Thyroid gland (tissue), 4 donors: ENCODE data around the gene CLIP2. TPM values are rescaled to one million over a fixed set of nuclear protein-coding genes. Genes with fewer than 3 reads are reported as not detected.

Experiments
- DNase-seq, 2 donors: peaks; one replicate each; pipeline ENCODE4 v3.0.0-alpha.2; 2019
- H3K27ac ChIP-seq, 3 donors: fragments of 200-600 bp; sonication (generic); 1 replicate in 2 of 3; 2 replicates in 1 of 3; pipeline ENCODE4 v1.5.1; 2016 to 2019; ENCODE audit warnings: mild to moderate bottlenecking in 1 of 3, moderate library complexity in 1 of 3
- H3K27me3 ChIP-seq: fragments of 200-600 bp; sonication (generic); one replicate; pipeline ENCODE4 v1.5.1; 2019
- H3K36me3 ChIP-seq, 2 donors: fragments of 200-600 bp; sonication (generic); one replicate each; pipeline ENCODE4 v1.5.1; 2016 to 2019
- H3K4me1 ChIP-seq, 2 donors: fragments of 200-600 bp; sonication (generic); one replicate each; pipeline ENCODE4 v1.5.1; 2017 to 2019
- H3K4me3 ChIP-seq, 3 donors: fragments of 200-600 bp; sonication (generic); replicated peaks in 1 of 3; 1 replicate in 2 of 3; 2 replicates in 1 of 3; pipeline ENCODE4 v1.5.1; 2016; ENCODE audit warnings: mild to moderate bottlenecking in 1 of 3
- H3K9me3 ChIP-seq: fragments of 200-600 bp; sonication (generic); one replicate; pipeline ENCODE4 v1.5.1; 2017
- POLR2A ChIP-seq, 2 donors: fragments of 450-650 bp; IDR thresholded peaks; one replicate each; pipeline ENCODE4 v1.6.1; 2017; ENCODE audit warnings: antibody characterized with exemption in 2 of 2, mild to moderate bottlenecking in 2 of 2, moderate library complexity in 1 of 2
- WGBS, 2 donors: methylation state at CpG; one replicate each; pipeline ENCODE4 v1.1.5; 2017; 5-methylcytosine and 5-hydroxymethylcytosine counted together
- intact Hi-C: fragments of 100-400 bp; cut with DNase I; formaldehyde crosslinking; loops from one replicate; pipeline ENCODE4 v1.15.1; 2023
- total RNA-seq, 4 donors: library from RNA; depleted of rRNA; stranded (reverse); fragments of >200 nt; gene quantifications; one replicate each; pipeline ENCODE4 v1.2.3, GENCODE V29; 2016
- TF ChIP-seq, protein P1 (sequence below), 6 experiments: fragments of 200-600 bp in 3 of 6; fragments of 450-650 bp in 3 of 6; sonication (generic) in 3 of 6; IDR thresholded peaks; one replicate each; pipeline ENCODE4 v1.5.1; 2016 to 2019; ENCODE audit warnings: antibody characterized with exemption in 6 of 6, mild to moderate bottlenecking in 2 of 6, inconsistent platforms in 1 of 6, moderate library complexity in 1 of 6

CLIP2 gene
- total RNA-seq, 4 donors from 2014 or later: 4.4 to 16.5 (median 6.7) TPM

DNA sequence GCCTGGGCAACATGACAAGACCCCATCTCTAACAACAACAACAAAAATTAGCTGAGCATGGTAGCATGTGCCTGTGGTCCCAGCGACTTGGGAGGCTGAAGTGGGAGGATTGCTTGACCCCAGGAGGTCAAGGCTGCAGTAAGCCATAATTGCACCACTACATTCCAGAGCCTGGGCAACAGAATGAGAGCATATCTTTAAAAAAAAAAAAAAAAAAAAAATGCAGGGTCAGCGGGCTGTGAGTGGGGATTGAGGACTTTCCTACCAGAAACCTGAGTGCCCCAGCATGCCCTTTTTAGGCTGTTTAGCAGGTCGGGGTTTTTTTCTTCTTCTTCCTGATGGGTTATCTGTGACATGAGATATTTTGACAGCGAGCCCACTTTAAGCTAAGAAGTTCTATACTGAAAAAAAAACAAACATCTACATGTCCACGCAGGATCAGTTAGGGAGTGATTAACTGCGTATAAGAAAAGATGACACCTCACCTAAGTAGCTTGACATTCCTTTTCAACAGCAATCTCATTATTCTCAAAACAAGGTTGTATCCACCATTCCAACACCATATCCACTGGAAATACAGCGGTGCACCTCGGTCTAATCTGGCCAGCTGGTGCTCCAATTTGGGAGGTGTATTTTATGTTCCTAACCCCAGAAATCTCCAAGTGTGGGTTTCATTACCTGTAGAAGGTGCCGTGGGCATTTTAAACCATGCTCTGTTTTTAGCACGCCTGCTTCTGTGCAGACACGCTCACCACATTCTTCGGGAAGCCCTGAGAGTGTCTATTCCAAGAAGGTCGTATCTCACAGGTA lies 21.2 kb upstream of the CLIP2 start:
- peaks cover 0 to 10% of the 10 kb centered on the region in 2 donors for H3K4me1 ChIP-seq
- no peak overlapping the region for H3K4me3 ChIP-seq
- H3K27ac ChIP-seq: no peak overlapping the region
- TF ChIP-seq, protein P1, sequence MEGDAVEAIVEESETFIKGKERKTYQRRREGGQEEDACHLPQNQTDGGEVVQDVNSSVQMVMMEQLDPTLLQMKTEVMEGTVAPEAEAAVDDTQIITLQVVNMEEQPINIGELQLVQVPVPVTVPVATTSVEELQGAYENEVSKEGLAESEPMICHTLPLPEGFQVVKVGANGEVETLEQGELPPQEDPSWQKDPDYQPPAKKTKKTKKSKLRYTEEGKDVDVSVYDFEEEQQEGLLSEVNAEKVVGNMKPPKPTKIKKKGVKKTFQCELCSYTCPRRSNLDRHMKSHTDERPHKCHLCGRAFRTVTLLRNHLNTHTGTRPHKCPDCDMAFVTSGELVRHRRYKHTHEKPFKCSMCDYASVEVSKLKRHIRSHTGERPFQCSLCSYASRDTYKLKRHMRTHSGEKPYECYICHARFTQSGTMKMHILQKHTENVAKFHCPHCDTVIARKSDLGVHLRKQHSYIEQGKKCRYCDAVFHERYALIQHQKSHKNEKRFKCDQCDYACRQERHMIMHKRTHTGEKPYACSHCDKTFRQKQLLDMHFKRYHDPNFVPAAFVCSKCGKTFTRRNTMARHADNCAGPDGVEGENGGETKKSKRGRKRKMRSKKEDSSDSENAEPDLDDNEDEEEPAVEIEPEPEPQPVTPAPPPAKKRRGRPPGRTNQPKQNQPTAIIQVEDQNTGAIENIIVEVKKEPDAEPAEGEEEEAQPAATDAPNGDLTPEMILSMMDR (IDR thresholded peaks at IDR 0.05): no peak
- TF ChIP-seq POLR2A (IDR thresholded peaks at IDR 0.05): no peak
- 58 to 61% methylated on average over 13 of the region's 13 CpGs for WGBS, 2 donors
- intact Hi-C loops: no loop called here
- no peaks in the 10 kb centered on the region for H3K9me3 ChIP-seq
- no peaks in the 10 kb centered on the region for H3K27me3 ChIP-seq
- H3K36me3 ChIP-seq: no peaks in the 10 kb centered on the region
- no peak for DNase-seq

DNA sequence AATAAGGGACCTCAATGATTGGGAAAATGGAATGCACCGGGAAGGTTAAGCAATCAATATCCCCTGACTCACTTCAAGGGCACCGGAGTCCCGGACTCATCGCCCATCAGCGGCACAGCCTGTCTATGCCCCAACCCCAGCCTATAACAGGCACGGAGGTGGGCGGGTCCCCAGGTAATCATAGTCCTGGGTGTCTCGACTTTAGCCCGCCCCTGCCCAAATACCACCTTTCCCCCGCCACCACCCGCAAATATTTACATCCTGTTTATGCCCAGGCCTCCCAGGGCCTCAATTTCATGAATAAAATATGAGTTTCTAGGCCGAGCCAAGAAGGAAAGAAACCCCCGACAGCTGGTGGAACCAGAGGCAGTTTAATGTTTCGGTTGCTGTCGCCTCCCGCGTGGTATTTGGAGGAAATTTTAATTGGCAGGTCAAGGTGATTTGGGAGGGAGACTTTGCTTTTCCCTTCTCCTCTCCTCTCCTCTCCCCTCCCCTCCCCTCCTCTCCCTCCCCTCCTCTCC lies 19.4 kb upstream of the CLIP2 start:
- peak overlapping the region in 2 of 3 donors; percentile 25 to 34 for H3K4me3 ChIP-seq
- peak; percentile 14 to 56 for DNase-seq
- no peaks in the 10 kb centered on the region for H3K9me3 ChIP-seq
- 1 to 2% methylated on average over 17 of the region's 17 CpGs for WGBS, 2 donors
- TF ChIP-seq, protein P1 (IDR thresholded peaks at IDR 0.05): no peak
- TF ChIP-seq POLR2A (IDR thresholded peaks at IDR 0.05): no peak
- H3K4me1 ChIP-seq: peaks cover 0 to 10% of the 10 kb centered on the region in 2 donors
- intact Hi-C loops: no loop called here
- no peaks in the 10 kb centered on the region for H3K36me3 ChIP-seq
- no peaks in the 10 kb centered on the region for H3K27me3 ChIP-seq
- H3K27ac ChIP-seq: no peak overlapping the region

DNA sequence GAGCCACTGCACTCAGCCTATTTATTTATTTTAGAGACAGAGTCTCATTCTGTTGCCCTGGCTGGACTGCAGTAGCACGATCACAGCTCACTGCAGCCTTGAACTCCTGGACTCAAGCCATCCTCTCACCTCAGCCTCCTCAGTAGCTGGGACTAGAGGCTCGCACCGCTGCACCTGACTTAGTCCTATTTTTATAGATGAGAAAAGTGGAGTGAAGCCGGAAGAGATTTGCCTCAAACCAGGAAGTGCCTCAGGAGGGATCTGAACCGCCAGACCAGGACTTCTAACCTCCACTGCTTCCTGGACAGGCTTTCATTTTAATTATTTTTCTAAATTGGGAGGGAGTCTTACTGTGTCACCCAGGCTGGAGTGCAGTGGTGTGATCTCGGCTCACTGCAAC lies 17.5 kb upstream of the CLIP2 start:
- Histone ChIP-seq H3K27ac (peak overlapping the region; percentile 36 to 74 (median 66)), H3K4me3 (no peak overlapping the region), H3K4me1 (peaks cover 0 to 10% of the 10 kb centered on the region in 2 donors), H3K27me3 (no peaks in the 10 kb centered on the region), H3K9me3 (no peaks in the 10 kb centered on the region), H3K36me3 (no peaks in the 10 kb centered on the region)
- TF ChIP-seq, protein P1 (IDR thresholded peaks at IDR 0.05): no peak
- no peak for TF ChIP-seq POLR2A (IDR thresholded peaks at IDR 0.05)
- 79 to 84% methylated on average over 6 of the region's 6 CpGs for WGBS, 2 donors
- DNase-seq: no peak
- intact Hi-C loops: no loop called here

DNA sequence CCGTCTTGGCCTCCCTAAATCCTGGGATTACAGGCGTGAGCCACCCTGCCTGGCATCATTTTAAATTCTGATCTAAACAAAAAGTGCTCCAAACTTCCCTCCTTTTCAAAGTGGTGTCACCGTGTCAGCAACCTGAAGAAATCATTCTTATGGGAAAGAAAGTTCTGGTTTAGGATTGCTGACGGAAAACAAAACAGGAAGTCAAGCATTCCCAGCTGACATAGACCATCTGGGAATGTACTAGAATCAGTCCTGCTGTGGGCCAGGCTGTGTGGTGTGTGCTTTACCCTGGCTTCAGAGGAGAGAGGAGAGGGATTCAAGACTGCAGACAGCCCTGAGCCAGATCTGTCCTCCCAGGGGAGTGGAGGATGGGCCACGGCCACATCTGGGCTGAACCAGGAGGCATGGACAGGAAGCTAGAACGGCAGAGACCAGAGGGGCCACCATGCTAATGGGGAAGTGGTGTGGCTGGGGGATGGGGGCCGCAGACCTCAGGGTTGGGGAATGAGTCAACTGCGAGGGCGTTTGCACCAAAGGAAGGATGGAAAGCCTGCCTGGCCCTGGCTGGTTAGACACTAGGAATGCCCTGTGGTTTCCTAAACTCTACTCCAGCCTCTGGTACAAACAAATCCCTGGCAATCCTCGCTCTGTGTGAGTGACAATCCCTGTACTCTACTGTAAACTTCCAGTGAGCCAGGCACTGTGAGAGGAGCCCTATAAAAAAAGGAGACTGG lies 16.7 kb upstream of the CLIP2 start:
- Histone ChIP-seq H3K27ac (peak overlapping the region; percentile 36 to 74 (median 66)), H3K27me3 (no peaks in the 10 kb centered on the region), H3K9me3 (no peaks in the 10 kb centered on the region), H3K4me3 (no peak overlapping the region), H3K4me1 (peaks cover 0 to 10% of the 10 kb centered on the region in 2 donors), H3K36me3 (no peaks in the 10 kb centered on the region)
- no peak for TF ChIP-seq POLR2A (IDR thresholded peaks at IDR 0.05)
- TF ChIP-seq, protein P1 (IDR thresholded peaks at IDR 0.05): no peak
- 39 to 54% methylated on average over 10 of the region's 10 CpGs for WGBS, 2 donors
- intact Hi-C loops: no loop called here
- DNase-seq: peak; percentile 13 to 17
